H9 (cell line): ENCODE results near the gene MRPL43. TPM values are rescaled to one million over a fixed set of nuclear protein-coding genes. Genes with fewer than 3 reads are reported as not detected.

Experiments
- DNase-seq: peaks from one replicate; pipeline ENCODE4 v3.0.0-alpha.2; 2017
- H2AFZ ChIP-seq: one replicate; pipeline ENCODE4 v1.6.1; 2013; ENCODE audit warnings: mild to moderate bottlenecking, low read length, control low read depth, moderate library complexity
- H2AK5ac ChIP-seq: 2 replicates; pipeline ENCODE4 v1.6.1; 2013; ENCODE audit warnings: low read length, control low read depth, mixed read lengths; ENCODE audit not compliant: insufficient read length
- H2BK120ac ChIP-seq: one replicate; pipeline ENCODE4 v1.6.1; 2013; ENCODE audit warnings: low read depth, mild to moderate bottlenecking, low read length, control low read depth, inconsistent platforms; ENCODE audit not compliant: poor library complexity, severe bottlenecking
- H2BK12ac ChIP-seq: 2 replicates; pipeline ENCODE4 v1.6.1; 2013; ENCODE audit warnings: low read length, control low read depth, mixed read lengths, low read depth; ENCODE audit not compliant: insufficient read length
- H2BK15ac ChIP-seq: 2 replicates; pipeline ENCODE4 v1.6.1; 2013; ENCODE audit warnings: low read depth, low read length, control low read depth
- H2BK20ac ChIP-seq: one replicate; pipeline ENCODE4 v1.6.1; 2013; ENCODE audit warnings: low read depth, mild to moderate bottlenecking, low read length, control low read depth, inconsistent platforms; ENCODE audit not compliant: poor library complexity, severe bottlenecking
- H2BK5ac ChIP-seq: 2 replicates; pipeline ENCODE4 v1.6.1; 2013; ENCODE audit warnings: low read length, control low read depth, mixed read lengths; ENCODE audit not compliant: insufficient read length
- H3K14ac ChIP-seq: 2 replicates; pipeline ENCODE4 v1.6.1; 2013; ENCODE audit warnings: low read length, control low read depth; ENCODE audit not compliant: insufficient read depth
- H3K18ac ChIP-seq: 2 replicates; pipeline ENCODE4 v1.6.1; 2013; ENCODE audit warnings: low read depth, mild to moderate bottlenecking, mixed read lengths, low read length, control low read depth; ENCODE audit not compliant: insufficient read length
- H3K23ac ChIP-seq: 2 replicates; pipeline ENCODE4 v1.6.1; 2013; ENCODE audit warnings: low read length, control low read depth, mixed read lengths, low read depth; ENCODE audit not compliant: insufficient read length
- H3K23me2 ChIP-seq: 2 replicates; pipeline ENCODE4 v1.6.1; 2013; ENCODE audit warnings: low read depth, mild to moderate bottlenecking, mixed read lengths, low read length, control low read depth; ENCODE audit not compliant: insufficient read length, poor library complexity, severe bottlenecking
- H3K27ac ChIP-seq: 2 replicates; pipeline ENCODE4 v1.5.1; 2013; ENCODE audit warnings: low read length, control low read depth, mixed read lengths, low read depth; ENCODE audit not compliant: insufficient read length
- H3K27me3 ChIP-seq: 2 replicates; pipeline ENCODE4 v1.6.1; 2013; ENCODE audit warnings: low read length, control low read depth, inconsistent platforms; ENCODE audit not compliant: insufficient read depth
- H3K4ac ChIP-seq: 2 replicates; pipeline ENCODE4 v1.6.1; 2013; ENCODE audit warnings: low read depth, mild to moderate bottlenecking, control low read depth, inconsistent platforms, low read length, moderate library complexity
- H3K4me1 ChIP-seq: 2 replicates; pipeline ENCODE4 v1.6.1; 2013; ENCODE audit warnings: low read length, control low read depth, inconsistent platforms; ENCODE audit not compliant: insufficient read depth
- H3K4me2 ChIP-seq: 2 replicates; pipeline ENCODE4 v1.6.1; 2013; ENCODE audit warnings: low read length, control low read depth, mixed read lengths; ENCODE audit not compliant: insufficient read length, insufficient read depth
- H3K56ac ChIP-seq: 2 replicates; pipeline ENCODE4 v1.6.1; 2013; ENCODE audit warnings: low read depth, mild to moderate bottlenecking, mixed read lengths, low read length, control low read depth; ENCODE audit not compliant: insufficient read length
- H3K79me1 ChIP-seq: 2 replicates; pipeline ENCODE4 v1.6.1; 2013; ENCODE audit warnings: low read depth, mild to moderate bottlenecking, moderate library complexity, low read length, control low read depth, inconsistent platforms; ENCODE audit not compliant: insufficient read depth, poor library complexity, severe bottlenecking
- H3K79me2 ChIP-seq: 2 replicates; pipeline ENCODE4 v1.6.1; 2013; ENCODE audit warnings: low read length, control low read depth, inconsistent platforms; ENCODE audit not compliant: insufficient read depth
- H3K9ac ChIP-seq: 2 replicates; pipeline ENCODE4 v1.6.1; 2013; ENCODE audit warnings: low read length, control low read depth, mixed read lengths; ENCODE audit not compliant: insufficient read length; ENCODE audit errors: extremely low read depth
- H3K9me3 ChIP-seq: one replicate; pipeline ENCODE4 v1.6.1; 2013; ENCODE audit warnings: low read depth, low read length, inconsistent platforms; ENCODE audit not compliant: control insufficient read depth
- H3T11ph ChIP-seq: one replicate; pipeline ENCODE4 v1.6.1; 2013; ENCODE audit warnings: mild to moderate bottlenecking, low read length, control low read depth, inconsistent platforms
- H4K20me1 ChIP-seq: one replicate; pipeline ENCODE4 v1.6.1; 2013; ENCODE audit not compliant: control insufficient read depth, insufficient read length, insufficient read depth
- H4K5ac ChIP-seq: 2 replicates; pipeline ENCODE4 v1.6.1; 2013; ENCODE audit warnings: low read depth, mild to moderate bottlenecking, mixed read lengths, low read length, control low read depth; ENCODE audit not compliant: insufficient read length
- H4K8ac ChIP-seq: replicated peaks from 2 replicates; pipeline ENCODE4 v1.6.1; 2013; ENCODE audit warnings: low read length, control low read depth, mixed read lengths, low read depth; ENCODE audit not compliant: insufficient read length
- H4K91ac ChIP-seq: 2 replicates; pipeline ENCODE4 v1.6.1; 2013; ENCODE audit warnings: low read depth, mild to moderate bottlenecking, moderate library complexity, mixed read lengths, low read length, control low read depth; ENCODE audit not compliant: insufficient read length
- H3K27ac Mint-ChIP-seq, 3 experiments: 2 replicates in 2 of 3; 3 replicates in 1 of 3; pipeline ENCODE4 v1.8.0; 2020 to 2021; ENCODE audit warnings: mixed read lengths in 3 of 3, mild to moderate bottlenecking in 1 of 3, moderate library complexity in 1 of 3
- H3K27me3 Mint-ChIP-seq: 2 replicates; pipeline ENCODE4 v1.8.0; 2021; ENCODE audit warnings: low read depth, mild to moderate bottlenecking, moderate library complexity, mixed read lengths
- H3K36me3 Mint-ChIP-seq, 3 experiments: 2 replicates in 2 of 3; 3 replicates in 1 of 3; pipeline ENCODE4 v1.8.0; 2020 to 2021; ENCODE audit warnings: low read depth in 3 of 3, mixed read lengths in 3 of 3; ENCODE audit not compliant: insufficient read depth in 1 of 3
- H3K4me1 Mint-ChIP-seq, 2 experiments: 2 replicates each; pipeline ENCODE4 v1.8.0; 2020; ENCODE audit warnings: mixed read lengths in 2 of 2
- H3K4me3 Mint-ChIP-seq, 2 experiments: 2 replicates in 1 of 2; 3 replicates in 1 of 2; pipeline ENCODE4 v1.8.0; 2020 to 2021; ENCODE audit warnings: mild to moderate bottlenecking in 2 of 2, mixed read lengths in 2 of 2, moderate library complexity in 1 of 2
- H3K9me3 Mint-ChIP-seq, 2 experiments: 2 replicates in 1 of 2; 3 replicates in 1 of 2; pipeline ENCODE4 v1.8.0; 2020; ENCODE audit warnings: mild to moderate bottlenecking in 2 of 2, mixed read lengths in 2 of 2, moderate library complexity in 1 of 2
- CTCF ChIP-seq: fragments of 200-600 bp; sonication (generic); conservative IDR thresholded peaks from 3 replicates; pipeline ENCODE4 v1.8.0; 2021; ENCODE audit warnings: antibody characterized with exemption, mild to moderate bottlenecking
- WGBS: extraction: QIAGEN DNeasy Blood & Tissue Kit; methylation state at CpG from one replicate; pipeline ENCODE4 v1.1.7; 2013; ENCODE audit warnings: missing lambda C conversion rate, low lambda C conversion rate, mixed read lengths; ENCODE audit not compliant: insufficient read length; ENCODE audit errors: extremely low coverage; 5-methylcytosine and 5-hydroxymethylcytosine counted together
- total RNA-seq: library from RNA; stranded (reverse); gene quantifications from 2 replicates; pipeline ENCODE4 v1.2.1, GENCODE V29; 2021

The MRPL43 gene
- total RNA-seq, 1 experiment from 2014 or later: 70.3 TPM

GRCh38 chr10:100987685-100988049, 370 bp upstream of the MRPL43 start:
- no peak for TF ChIP-seq CTCF
- Mint-ChIP-seq H3K36me3 (peaks cover 29 to 42% (median 42%) of the 10 kb centered on the region in 3 experiments; a peak in 6 of 7 replicates), H3K4me1 (peaks cover 9 to 16% of the 10 kb centered on the region in 2 experiments), H3K27me3 (no peaks in the 10 kb centered on the region), H3K9me3 (peaks cover 0 to 2% of the 10 kb centered on the region in 2 experiments; a peak in 3 of 5 replicates), H3K4me3 (peak overlapping the region; percentile 96 to 98), H3K27ac (peak overlapping the region; percentile 55 to 98 (median 96))
- Histone ChIP-seq H3K4me2 (peak overlapping the region; percentile 94), H3K79me2 (peaks cover 17% of the 10 kb centered on the region; the same call in 1 of the 2 replicates), H4K91ac (no peak overlapping the region), H3K27ac (no peak overlapping the region), H2BK12ac (no peak overlapping the region), H3K9ac (peak overlapping the region; percentile 84), H2BK120ac (no peak overlapping the region), H3K4ac (no peak overlapping the region), H4K8ac (no peak overlapping the region), H3T11ph (no peak overlapping the region), H2AFZ (no peak overlapping the region), H3K4me1 (no peaks in the 10 kb centered on the region; the same call in 1 of the 2 replicates), H2AK5ac (no peak overlapping the region), H3K56ac (no peak overlapping the region), H4K20me1 (no peaks in the 10 kb centered on the region), H3K14ac (no peak overlapping the region), H3K18ac (no peak overlapping the region), H2BK5ac (no peak overlapping the region), H3K23me2 (peaks cover 8% of the 10 kb centered on the region), H3K79me1 (peaks cover 14% of the 10 kb centered on the region), H3K9me3 (no peaks in the 10 kb centered on the region), H3K23ac (no peak overlapping the region), H3K27me3 (no peaks in the 10 kb centered on the region), H4K5ac (no peak overlapping the region), H2BK20ac (no peak overlapping the region), H2BK15ac (no peak overlapping the region)
- WGBS: no CpG with 5 or more reads among the region's 15 CpGs
- DNase-seq: no peak
